Trophoblast cell (in vitro differentiated cells and primary cell): ENCODE measurements around the gene GHITM.

Source experiments
- DNase-seq, 2 donors: peaks; one replicate each; pipeline ENCODE4 v3.0.0-alpha.2; 2016
- H2AFZ ChIP-seq: 2 replicates; pipeline ENCODE4 v1.6.1; 2013; ENCODE audit warnings: low read length, moderate library complexity, mild to moderate bottlenecking; ENCODE audit not compliant: insufficient read depth, poor library complexity
- H2AK5ac ChIP-seq: 2 replicates; pipeline ENCODE4 v1.6.1; 2013; ENCODE audit warnings: mild to moderate bottlenecking, low read length
- H2BK120ac ChIP-seq: 2 replicates; pipeline ENCODE4 v1.6.1; 2013; ENCODE audit warnings: low read length, mild to moderate bottlenecking, moderate library complexity; ENCODE audit not compliant: insufficient read depth, poor library complexity
- H2BK12ac ChIP-seq: 2 replicates; pipeline ENCODE4 v1.6.1; 2013; ENCODE audit warnings: mild to moderate bottlenecking, low read length, moderate library complexity
- H2BK5ac ChIP-seq: 2 replicates; pipeline ENCODE4 v1.6.1; 2013; ENCODE audit warnings: low read length, low read depth, moderate library complexity, mild to moderate bottlenecking; ENCODE audit not compliant: poor library complexity
- H3K14ac ChIP-seq: 2 replicates; pipeline ENCODE4 v1.6.1; 2013; ENCODE audit warnings: mild to moderate bottlenecking, low read length
- H3K18ac ChIP-seq: 2 replicates; pipeline ENCODE4 v1.6.1; 2013; ENCODE audit warnings: mild to moderate bottlenecking, low read length
- H3K23ac ChIP-seq: 2 replicates; pipeline ENCODE4 v1.6.1; 2013; ENCODE audit warnings: low read length
- H3K27ac ChIP-seq: 2 replicates; pipeline ENCODE4 v1.5.1; 2013; ENCODE audit warnings: low read depth, mild to moderate bottlenecking, inconsistent platforms, low read length, moderate library complexity
- H3K27me3 ChIP-seq: 2 replicates; pipeline ENCODE4 v1.6.1; 2013; ENCODE audit warnings: inconsistent platforms, mild to moderate bottlenecking, low read length, moderate library complexity; ENCODE audit not compliant: insufficient read depth
- H3K36me3 ChIP-seq, 2 experiments: 1 replicate in 1 of 2; 2 replicates in 1 of 2; pipeline ENCODE4 v1.6.1; 2013; ENCODE audit warnings: low read length in 2 of 2, mild to moderate bottlenecking in 2 of 2, moderate library complexity in 1 of 2; ENCODE audit not compliant: insufficient read depth in 2 of 2, control insufficient read depth in 1 of 2
- H3K4ac ChIP-seq: 2 replicates; pipeline ENCODE4 v1.6.1; 2013; ENCODE audit warnings: low read depth, mild to moderate bottlenecking, low read length, moderate library complexity
- H3K4me1 ChIP-seq, 2 experiments: 1 replicate in 1 of 2; 2 replicates in 1 of 2; pipeline ENCODE4 v1.6.1; 2013; ENCODE audit warnings: low read length in 2 of 2, mild to moderate bottlenecking in 2 of 2, moderate library complexity in 1 of 2; ENCODE audit not compliant: insufficient read depth in 2 of 2, control insufficient read depth in 1 of 2
- H3K4me2 ChIP-seq: 2 replicates; pipeline ENCODE4 v1.6.1; 2013; ENCODE audit warnings: inconsistent platforms, mild to moderate bottlenecking, low read length, moderate library complexity
- H3K4me3 ChIP-seq: 2 replicates; pipeline ENCODE4 v1.5.1; 2013; ENCODE audit warnings: mild to moderate bottlenecking, low read depth, low read length, inconsistent platforms
- H3K79me1 ChIP-seq: one replicate; pipeline ENCODE4 v1.6.1; 2013; ENCODE audit warnings: low read length
- H3K79me2 ChIP-seq: 2 replicates; pipeline ENCODE4 v1.6.1; 2013; ENCODE audit warnings: low read length, mild to moderate bottlenecking; ENCODE audit not compliant: control insufficient read depth, insufficient read depth, poor library complexity
- H3K9ac ChIP-seq: 2 replicates; pipeline ENCODE4 v1.6.1; 2013; ENCODE audit warnings: mild to moderate bottlenecking, low read length
- H3K9me3 ChIP-seq: 2 replicates; pipeline ENCODE4 v1.6.1; 2013; ENCODE audit warnings: low read depth, mild to moderate bottlenecking, control low read depth, inconsistent platforms, low read length; ENCODE audit not compliant: insufficient read depth
- H4K12ac ChIP-seq: 2 replicates; pipeline ENCODE4 v1.6.1; 2013; ENCODE audit warnings: low read depth, mild to moderate bottlenecking, low read length, moderate library complexity
- H4K8ac ChIP-seq: 2 replicates; pipeline ENCODE4 v1.6.1; 2013; ENCODE audit warnings: low read depth, mild to moderate bottlenecking, low read length, moderate library complexity
- H4K91ac ChIP-seq: one replicate; pipeline ENCODE4 v1.6.1; 2013; ENCODE audit warnings: low read depth, mild to moderate bottlenecking, low read length, moderate library complexity
- WGBS: extraction: QIAGEN DNeasy Blood & Tissue Kit; methylation state at CpG from one replicate; pipeline ENCODE4 v1.1.7; 2013; ENCODE audit warnings: missing lambda C conversion rate; ENCODE audit not compliant: insufficient read length, insufficient coverage; ENCODE audit errors: extremely low coverage; 5-methylcytosine and 5-hydroxymethylcytosine counted together

Gene GHITM

GRCh38 chr10:84159076-84159685 is 19.9 kb downstream of the GHITM start:
- H3K4me3 ChIP-seq = no peak overlapping the region
- H2BK120ac ChIP-seq = no peak overlapping the region
- H3K79me1 ChIP-seq = no peaks in the 10 kb centered on the region
- H4K12ac ChIP-seq = peak overlapping the region; percentile 68
- H3K79me2 ChIP-seq = no peaks in the 10 kb centered on the region
- H2BK5ac ChIP-seq = no peak overlapping the region
- H3K27ac ChIP-seq = no peak overlapping the region
- H3K9me3 ChIP-seq = no peaks in the 10 kb centered on the region
- H3K4me2 ChIP-seq = no peak overlapping the region
- no CpG with 5 or more reads among the region's 9 CpGs for WGBS
- no peak overlapping the region for H3K9ac ChIP-seq
- no peak overlapping the region for H3K23ac ChIP-seq
- no peaks in the 10 kb centered on the region for H3K4me1 ChIP-seq
- no peak overlapping the region for H4K91ac ChIP-seq
- H3K36me3 ChIP-seq = peaks cover 2 to 4% of the 10 kb centered on the region in 2 experiments
- H3K4ac ChIP-seq = no peak overlapping the region
- H2BK12ac ChIP-seq = no peak overlapping the region
- no peak overlapping the region for H3K14ac ChIP-seq
- no peak for DNase-seq
- H3K27me3 ChIP-seq = no peaks in the 10 kb centered on the region
- no peak overlapping the region for H2AK5ac ChIP-seq
- no peak overlapping the region for H3K18ac ChIP-seq
- H4K8ac ChIP-seq = no peak overlapping the region
- H2AFZ ChIP-seq = no peak overlapping the region

DNA sequence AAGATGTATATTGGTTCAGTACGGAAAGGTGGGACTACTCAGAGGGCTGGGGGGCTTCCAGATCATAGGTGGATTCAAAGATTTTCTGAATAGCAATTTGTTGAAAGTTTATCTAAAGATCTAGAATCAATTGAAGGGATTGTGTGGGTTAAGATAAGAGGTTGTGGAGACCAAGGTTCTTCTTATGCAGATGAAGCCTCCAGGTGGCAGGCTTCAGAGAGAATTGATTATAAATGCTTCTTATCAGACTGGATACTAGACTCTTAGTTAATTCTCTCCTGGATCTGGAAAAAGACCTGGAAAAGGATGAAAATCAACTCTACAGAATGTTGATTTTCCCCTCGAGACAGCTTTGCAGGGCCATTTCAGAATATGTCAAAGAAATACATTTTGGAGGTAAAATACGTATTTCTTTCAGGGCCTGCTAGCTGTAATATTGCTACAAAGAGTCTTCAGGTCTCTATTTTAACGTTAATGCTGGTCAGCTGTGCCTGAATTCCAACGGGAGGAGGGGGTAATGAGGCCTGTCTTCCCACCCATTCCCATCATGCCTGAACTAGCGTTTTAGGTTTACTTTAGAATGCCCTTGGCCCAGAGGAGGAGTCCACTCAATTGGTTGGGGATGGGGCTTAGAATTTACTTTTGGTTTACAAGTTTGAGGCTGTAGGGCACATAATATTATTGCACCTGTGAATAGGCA is 21.5 kb downstream of the GHITM start:
- Histone ChIP-seq H2AFZ (no peak overlapping the region), H4K12ac (no peak overlapping the region), H3K9ac (no peak overlapping the region), H3K79me2 (no peaks in the 10 kb centered on the region), H3K4me3 (no peak overlapping the region), H3K18ac (no peak overlapping the region), H2BK120ac (no peak overlapping the region), H4K8ac (no peak overlapping the region), H3K36me3 (no peaks in the 10 kb centered on the region), H3K4me1 (no peaks in the 10 kb centered on the region), H3K27me3 (no peaks in the 10 kb centered on the region), H3K23ac (no peak overlapping the region), H4K91ac (no peak overlapping the region), H3K9me3 (no peaks in the 10 kb centered on the region), H3K14ac (no peak overlapping the region), H2BK12ac (no peak overlapping the region), H3K79me1 (no peaks in the 10 kb centered on the region), H2BK5ac (no peak overlapping the region), H3K4ac (no peak overlapping the region), H3K4me2 (no peak overlapping the region), H2AK5ac (no peak overlapping the region), H3K27ac (no peak overlapping the region)
- WGBS = no CpG with 5 or more reads among the region's 6 CpGs
- DNase-seq = no peak

GRCh38 chr10:84163996-84164395 is 24.7 kb downstream of the GHITM start:
- H4K91ac ChIP-seq = no peak overlapping the region

GRCh38 chr10:84164442-84164841 is 25.1 kb downstream of the GHITM start:
- H3K9ac ChIP-seq = no peak overlapping the region
- WGBS = no CpG with 5 or more reads among the region's 2 CpGs
- H3K18ac ChIP-seq = no peak overlapping the region

More at GRCh38 chr10:84163996-84164395, 24.7 kb downstream of the GHITM start:
- Histone ChIP-seq H2BK5ac (no peak overlapping the region), H3K23ac (no peak overlapping the region), H3K4me3 (no peak overlapping the region), H3K4me2 (no peak overlapping the region), H4K12ac (no peak overlapping the region), H3K9ac (no peak overlapping the region), H2AFZ (no peak overlapping the region), H3K79me2 (no peaks in the 10 kb centered on the region), H2BK120ac (no peak overlapping the region), H4K8ac (no peak overlapping the region), H3K27me3 (no peaks in the 10 kb centered on the region), H2BK12ac (no peak overlapping the region), H3K27ac (no peak overlapping the region), H2AK5ac (no peak overlapping the region), H3K14ac (no peak overlapping the region), H3K36me3 (no peaks in the 10 kb centered on the region), H3K9me3 (no peaks in the 10 kb centered on the region), H3K18ac (no peak overlapping the region), H3K4ac (no peak overlapping the region), H3K79me1 (no peaks in the 10 kb centered on the region), H3K4me1 (no peaks in the 10 kb centered on the region)
- WGBS = no CpG with 5 or more reads among the region's 2 CpGs
- no peak for DNase-seq

More at GRCh38 chr10:84164442-84164841, 25.1 kb downstream of the GHITM start:
- Histone ChIP-seq H2BK12ac (no peak overlapping the region), H2AFZ (no peak overlapping the region), H2BK120ac (no peak overlapping the region), H3K4ac (no peak overlapping the region), H3K4me2 (no peak overlapping the region), H3K36me3 (no peaks in the 10 kb centered on the region), H3K79me1 (no peaks in the 10 kb centered on the region), H3K27ac (no peak overlapping the region), H3K79me2 (no peaks in the 10 kb centered on the region), H3K4me1 (no peaks in the 10 kb centered on the region), H3K9me3 (no peaks in the 10 kb centered on the region), H2BK5ac (no peak overlapping the region), H2AK5ac (no peak overlapping the region), H3K4me3 (no peak overlapping the region), H3K23ac (no peak overlapping the region), H4K8ac (no peak overlapping the region), H4K91ac (no peak overlapping the region), H3K14ac (no peak overlapping the region), H4K12ac (no peak overlapping the region), H3K27me3 (no peaks in the 10 kb centered on the region)
- no peak for DNase-seq
